NCI-H1105 (cell line): Measurements from ENCODE around the gene DCAF10.
"Not testable (repeated sequence)": the region's sequence is repeated elsewhere in the genome, so short reads cannot be mapped to it uniquely, and the experiment has no call there.

ENCODE experiments used
- DNase-seq: peaks from one replicate; lab custom pipeline; 2025; lab: John Stamatoyannopoulos, UW

Gene DCAF10, protein sequence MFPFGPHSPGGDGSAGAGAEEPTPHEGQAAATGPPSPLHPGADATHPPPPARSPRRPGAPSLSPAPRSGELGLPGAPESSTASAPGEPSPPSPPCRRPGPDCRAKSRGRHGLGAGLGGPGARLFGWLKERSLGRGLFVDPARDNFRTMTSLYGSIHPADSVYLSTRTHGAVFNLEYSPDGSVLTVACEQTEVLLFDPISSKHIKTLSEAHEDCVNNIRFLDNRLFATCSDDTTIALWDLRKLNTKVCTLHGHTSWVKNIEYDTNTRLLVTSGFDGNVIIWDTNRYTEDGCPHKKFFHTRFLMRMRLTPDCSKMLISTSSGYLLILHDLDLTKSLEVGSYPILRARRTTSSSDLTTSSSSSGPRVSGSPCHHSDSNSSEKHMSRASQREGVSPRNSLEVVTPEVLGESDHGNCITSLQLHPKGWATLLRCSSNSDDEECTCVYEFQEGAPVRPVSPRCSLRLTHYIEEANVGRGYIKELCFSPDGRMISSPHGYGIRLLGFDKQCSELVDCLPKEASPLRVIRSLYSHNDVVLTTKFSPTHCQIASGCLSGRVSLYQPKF

DNA sequence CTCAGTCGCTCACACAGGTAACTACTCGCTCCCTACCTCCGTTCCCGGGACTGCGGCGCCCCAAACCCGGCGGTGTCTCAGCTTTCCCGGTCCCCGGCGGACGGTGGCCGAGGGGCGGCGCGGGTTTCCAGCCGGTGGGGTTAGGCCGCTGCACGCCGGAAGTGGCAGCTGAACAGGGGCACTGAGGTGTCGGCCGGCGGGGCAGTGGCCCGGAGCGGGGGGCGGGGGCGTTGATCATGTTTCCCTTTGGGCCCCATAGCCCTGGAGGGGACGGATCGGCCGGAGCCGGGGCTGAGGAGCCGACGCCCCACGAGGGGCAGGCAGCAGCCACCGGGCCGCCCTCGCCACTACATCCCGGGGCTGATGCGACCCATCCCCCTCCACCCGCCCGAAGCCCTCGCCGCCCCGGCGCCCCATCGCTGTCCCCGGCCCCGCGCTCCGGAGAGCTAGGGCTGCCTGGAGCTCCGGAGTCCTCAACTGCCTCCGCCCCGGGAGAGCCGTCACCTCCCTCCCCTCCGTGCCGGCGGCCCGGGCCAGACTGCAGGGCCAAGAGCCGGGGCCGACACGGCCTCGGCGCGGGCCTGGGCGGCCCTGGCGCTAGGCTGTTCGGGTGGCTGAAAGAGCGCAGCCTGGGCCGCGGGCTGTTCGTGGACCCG lies at the start of gene DCAF10:
Gene DCAF10 (plus strand): TSS at position 167 of the 656 bp plus-strand sequence. CDS start 70 bp downstream, at position 237.
- DNase-seq = peak; percentile 65

DNA sequence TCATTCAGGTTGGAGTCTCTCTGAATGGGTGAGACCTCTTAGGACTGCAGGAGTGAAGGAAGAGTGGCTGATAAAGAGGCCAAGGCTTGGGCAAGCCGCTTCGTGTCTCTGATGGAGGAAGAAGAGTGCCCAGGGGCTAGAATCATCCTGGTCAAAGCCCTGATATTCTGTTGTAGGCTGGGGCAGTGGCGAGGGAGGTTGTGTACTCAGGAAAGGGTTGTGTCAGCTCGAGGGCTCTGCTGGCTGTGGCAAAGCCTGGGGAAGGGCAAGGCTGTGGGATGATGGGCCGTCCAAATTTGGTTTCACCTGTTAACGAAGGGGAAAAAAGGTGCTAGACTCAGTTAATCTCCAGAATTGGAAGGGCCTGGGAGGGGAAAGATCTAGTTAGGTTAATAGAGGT lies 49.4 kb upstream of the DCAF10 start:
- no peak for DNase-seq

DNA sequence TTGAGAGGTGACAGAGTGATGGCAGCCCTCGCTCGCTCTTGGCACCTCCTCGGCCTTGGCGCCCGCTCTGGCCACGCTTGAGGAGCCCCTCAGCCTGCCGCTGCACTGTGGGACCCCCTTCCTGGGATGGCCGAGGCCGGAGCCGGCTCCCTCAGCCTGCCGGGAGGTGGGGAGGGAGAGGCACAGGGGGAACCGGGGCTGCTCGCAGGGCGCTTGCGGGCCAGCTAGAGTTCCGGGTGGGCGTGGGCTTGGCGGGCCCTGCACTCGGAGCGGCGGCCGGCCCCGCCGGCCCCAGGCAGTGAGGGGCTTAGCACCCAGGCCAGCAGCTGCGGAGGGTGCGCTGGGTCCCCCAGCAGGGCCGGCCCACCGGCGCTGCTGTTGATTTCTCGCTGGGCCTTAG lies 48.9 kb upstream of the DCAF10 start:
- DNase-seq = not testable (repeated sequence)

DNA sequence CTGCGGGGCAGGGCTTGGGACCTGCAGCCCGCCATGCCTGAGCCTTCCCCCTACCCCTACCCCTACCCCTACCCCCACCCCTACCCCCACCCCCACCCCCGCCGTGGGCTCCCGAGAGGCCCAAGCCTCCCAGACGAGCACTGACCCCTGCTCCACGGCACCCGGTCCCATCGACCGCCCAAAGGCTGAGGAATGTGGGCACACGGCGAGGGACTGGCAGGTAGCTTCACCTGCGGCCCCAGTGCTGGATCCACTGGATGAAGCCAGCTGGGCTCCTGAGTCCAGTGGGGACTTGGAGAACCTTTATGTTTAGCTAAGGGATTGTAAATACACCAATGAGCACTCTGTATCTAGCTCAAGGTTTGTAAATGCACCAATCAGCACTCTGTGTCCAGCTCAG lies 48.5 kb upstream of the DCAF10 start:
- DNase-seq = not testable (repeated sequence)

DNA sequence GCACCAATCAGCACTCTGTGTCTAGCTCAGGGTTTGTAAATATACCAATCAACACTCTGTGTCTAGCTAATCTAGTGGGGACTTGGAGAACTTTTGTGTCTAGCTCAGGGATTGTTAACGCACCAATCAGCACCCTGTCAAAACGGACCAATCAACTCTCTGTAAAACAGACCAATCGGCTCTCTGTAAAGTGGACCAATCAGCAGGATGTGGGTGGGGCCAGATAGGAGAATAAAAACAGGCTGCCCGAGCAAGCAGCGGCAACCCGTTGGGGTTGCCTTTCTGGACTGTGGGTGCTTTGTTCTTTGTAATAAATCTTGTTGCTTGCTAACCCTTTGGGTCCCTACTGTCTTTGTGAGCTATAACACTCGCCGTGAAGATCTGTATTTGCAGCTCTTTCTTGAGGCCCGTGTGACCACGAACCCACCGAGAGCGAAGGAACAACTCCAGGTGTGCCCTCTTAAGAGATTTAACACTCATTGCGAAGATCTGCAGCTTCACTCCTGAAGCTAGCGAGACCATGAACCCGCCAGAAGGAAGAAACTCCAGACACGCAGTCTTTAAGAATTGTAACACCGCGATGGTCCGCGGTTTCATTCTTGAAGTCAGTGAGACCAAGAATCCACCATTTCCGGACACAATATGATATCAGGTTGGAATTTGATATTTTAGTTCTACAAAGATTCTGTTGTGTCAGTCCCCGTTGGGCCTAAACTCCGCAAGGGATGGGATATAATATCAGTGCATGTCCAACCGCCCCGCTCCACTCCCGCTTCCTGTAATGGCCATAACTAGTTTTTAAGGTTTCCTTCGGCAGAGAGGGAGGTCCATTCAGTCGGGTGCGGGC lies 47.7 kb upstream of the DCAF10 start:
- no peak for DNase-seq

DNA sequence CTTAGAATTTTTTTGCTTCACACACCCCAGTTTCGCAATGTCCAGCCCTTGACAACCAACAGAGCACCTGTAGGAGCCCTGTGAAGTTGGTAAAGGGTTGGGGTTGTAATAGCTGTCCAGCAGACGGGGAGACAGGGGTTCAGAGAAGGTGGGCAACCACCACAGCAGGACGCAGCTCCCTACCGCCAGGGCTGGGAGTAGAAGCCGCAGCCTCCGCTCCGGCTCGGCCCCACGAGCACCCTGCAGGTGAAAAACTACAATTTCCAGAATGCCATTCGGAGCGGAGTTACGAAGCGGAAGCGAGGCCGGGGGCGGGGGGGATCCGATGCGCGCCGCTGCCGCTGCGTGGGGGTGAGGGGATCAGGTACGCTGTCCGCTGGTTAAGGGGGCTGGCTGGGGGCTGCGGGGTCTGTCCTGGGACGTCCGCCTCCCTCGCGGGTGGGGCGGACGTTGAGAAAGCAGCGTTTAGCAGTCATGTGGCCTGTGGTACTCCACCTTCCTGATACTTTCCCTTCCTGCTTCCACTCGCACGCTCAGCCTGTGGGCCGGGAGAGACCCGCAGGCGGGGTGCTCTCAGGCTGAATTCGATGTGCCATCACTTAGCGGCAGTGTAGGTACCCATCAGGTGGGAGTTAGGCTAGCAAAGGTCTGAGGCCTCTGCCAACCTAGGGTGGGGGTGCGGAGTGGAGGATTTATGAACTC lies 47.0 kb upstream of the DCAF10 start, which contains the start of gene TRMT10B:
Gene TRMT10B (plus strand): TSS at position 317 of the 702 bp plus-strand sequence. CDS start 8,127 bp downstream, outside the sequence.
- peak; percentile 74 for DNase-seq

DNA sequence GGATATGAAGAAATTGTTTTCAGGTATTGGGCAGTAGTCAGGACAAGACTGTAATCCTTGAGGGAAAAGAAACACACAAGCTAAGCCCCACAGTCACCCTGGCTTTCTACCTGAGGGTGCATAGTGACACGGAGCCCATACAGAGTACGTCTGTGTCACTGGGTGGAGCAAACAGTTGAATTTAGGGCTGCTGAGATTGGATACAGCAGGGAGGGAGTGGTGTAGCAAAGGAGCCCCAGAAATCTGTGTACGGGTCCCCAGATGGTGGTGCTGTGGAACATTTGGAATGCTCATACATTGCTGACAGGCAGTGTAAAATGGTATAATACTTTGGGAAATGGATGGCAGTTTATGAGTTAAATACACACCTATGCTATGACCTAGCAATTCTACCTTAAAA lies 41.9 kb upstream of the DCAF10 start:
- DNase-seq = no peak

DNA sequence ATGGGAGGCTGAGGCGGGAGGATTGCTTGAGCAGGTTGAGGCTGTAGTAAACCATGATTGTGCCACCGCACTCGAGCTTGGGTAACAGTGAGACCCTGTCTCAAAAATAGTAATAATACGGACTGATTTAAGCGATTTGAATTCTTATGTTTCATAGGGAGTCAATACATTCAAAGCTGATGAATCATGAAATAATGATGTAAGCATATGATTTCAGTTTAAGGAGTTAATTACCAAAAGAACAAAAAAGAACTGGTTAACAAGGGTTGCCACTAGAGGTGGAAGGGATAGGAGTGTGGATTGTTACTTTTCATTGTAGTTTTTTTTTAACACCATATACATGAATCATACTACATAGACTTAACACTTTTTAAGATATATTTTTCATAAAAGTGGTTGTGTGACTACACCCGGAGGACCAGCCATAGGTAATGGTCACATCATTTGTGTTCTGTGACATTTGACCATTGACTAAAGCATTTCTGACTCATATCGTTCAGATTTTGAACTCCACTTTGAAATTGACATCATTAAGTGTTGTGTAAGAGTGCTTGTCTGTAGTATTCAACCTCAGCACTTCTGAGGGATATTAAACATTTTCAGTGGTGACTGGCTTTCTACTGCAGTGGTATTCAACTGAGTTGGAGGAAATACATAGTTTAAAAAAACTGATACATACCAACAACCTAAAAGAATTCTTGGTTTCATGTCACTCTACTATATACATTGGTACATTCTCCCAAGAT lies 40.0 kb upstream of the DCAF10 start:
- no peak for DNase-seq

DNA sequence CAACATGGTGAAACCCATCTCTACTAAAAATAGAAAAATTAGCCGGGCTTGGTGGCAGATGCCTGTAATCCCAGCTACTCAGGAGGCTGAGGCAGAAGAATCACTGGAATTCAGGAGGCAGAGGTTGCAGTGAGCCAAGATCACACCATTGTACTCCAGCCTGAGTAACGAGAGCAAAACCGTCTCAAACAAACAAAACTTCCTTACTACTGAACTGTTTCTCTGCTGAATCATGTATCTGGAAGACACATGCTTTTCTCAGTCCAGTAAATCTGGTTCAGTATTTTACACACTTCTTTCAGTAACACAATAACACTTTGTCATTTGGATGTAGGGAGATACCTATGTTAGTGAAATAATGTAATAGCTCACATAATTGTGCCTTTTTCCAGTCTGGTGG lies 39.1 kb upstream of the DCAF10 start:
- no peak for DNase-seq

DNA sequence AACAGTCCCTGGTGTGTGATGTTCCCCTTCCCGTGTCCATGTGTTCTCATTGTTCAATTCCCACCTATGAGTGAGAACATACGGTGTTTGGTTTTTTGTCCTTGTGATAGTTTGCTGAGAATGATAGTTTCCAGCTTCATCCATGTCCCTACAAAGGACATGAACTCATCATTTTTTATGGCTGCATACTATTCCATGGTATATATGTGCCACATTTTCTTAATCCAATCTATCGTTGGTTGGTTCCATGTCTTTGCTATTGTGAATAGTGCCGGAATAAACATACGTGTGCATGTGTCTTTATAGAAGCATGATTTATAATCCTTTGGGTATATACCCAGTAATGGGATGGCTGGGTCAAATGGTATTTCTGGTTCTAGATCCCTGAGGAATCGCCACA lies 35.3 kb upstream of the DCAF10 start:
- not testable (repeated sequence) for DNase-seq

DNA sequence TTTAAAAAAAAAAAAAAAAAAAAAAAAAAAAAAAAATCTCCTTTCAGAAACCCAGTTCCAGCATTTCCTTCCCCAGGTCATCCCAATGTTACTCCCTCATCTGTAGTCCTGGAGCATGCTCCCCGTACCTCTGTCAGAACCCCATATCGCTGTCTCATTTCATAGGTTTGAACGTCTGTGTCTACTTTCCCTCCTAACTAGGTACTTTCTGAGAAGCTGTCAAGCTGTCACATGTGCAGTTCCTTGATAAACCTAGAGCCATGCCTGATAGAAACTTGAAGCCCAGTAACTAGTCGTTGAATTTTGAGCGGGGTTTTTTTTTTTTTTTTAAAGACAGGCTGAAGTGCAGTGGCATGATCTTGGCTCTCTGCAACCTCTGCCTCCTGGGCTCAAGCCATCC lies 31.3 kb upstream of the DCAF10 start:
- no peak for DNase-seq

DNA sequence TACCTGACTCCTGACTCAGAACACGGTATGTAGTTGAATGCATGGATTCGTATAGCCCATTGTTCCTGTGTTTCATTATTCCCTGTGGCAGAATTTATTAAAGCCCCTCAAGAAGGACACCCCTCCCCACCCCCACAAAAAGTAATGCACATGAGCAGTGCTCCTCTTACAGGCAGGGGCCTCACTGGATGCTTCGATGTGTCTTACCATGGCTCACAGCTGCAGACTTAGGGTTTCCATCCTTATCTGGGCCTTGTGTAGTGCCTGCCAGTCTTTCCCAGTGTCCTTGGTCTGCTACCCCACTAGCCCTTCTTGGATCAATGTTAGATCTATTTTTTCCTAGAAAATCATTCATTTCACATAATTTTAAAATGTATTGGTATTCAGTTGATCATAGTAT lies 30.6 kb upstream of the DCAF10 start:
- no peak for DNase-seq

DNA sequence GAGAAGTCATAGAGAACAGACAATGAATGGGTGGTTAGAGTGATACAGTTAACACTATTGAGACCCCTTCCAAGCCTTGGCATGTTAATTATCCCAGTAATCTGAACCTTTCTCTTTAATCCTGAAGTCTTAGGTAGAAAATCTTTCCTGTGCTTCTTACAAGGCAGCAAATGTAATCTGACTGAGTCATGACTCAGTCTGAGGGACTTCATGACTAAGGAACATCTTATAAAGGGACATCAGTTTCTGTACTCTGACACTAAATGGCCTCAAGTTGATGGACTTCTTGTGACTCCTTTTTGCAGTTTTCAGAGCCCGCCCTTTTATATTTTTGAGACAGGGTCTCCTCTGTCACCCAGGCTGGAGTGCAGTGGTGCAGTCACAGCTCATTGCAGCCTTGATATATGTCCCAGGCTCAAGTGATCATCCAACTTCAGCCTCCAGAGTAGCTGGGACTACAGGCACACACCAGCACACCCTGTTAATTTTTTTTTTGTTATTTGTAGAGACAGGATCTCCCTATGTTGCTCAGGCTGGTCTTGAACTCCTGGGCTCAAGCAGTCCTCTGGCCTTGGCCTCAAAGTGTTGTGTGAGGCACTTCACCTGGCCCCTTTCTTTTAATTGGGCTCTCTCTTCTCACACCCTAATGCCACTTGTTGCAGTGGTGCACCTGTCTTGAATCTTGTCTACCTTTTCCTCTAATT lies 25.2 kb upstream of the DCAF10 start:
- no peak for DNase-seq

DNA sequence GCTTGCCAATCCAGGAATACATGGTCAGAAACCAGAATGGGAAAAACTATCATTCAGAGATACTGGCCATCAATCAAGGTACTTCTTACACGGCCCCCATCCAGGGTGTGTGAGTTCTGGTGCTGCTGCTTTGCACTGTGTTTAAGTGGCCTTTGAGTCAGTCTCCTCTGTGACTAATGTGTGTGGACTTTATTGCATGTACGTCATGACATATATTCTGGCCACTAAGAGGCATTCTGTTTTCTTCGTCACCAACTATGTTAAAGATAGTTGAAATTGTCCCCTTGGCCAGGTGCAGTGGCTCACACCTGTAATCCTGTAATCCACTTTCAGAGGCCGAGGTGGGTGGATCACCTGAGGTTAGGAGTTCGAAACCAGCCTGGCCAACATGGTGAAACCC lies 24.3 kb upstream of the DCAF10 start:
- no peak for DNase-seq

DNA sequence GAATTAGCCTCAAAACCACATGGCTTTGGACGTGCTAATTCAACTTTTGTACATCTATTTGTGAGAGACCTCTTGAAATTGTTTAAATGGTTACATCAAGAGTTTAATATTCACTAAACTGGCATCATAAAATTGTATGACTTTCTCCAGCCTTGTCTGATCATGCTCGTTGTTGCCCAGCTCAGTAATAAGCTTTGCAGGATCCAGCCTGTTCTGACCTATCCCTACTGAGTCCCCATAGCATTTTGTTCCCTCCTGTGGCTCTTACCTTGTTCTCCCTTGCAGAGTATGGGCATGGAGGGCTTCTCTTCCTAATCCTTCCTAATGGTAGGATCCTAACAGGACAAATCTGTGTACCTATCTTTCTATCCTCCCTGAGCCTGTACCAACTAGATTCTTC lies 22.1 kb upstream of the DCAF10 start:
- DNase-seq = no peak

DNA sequence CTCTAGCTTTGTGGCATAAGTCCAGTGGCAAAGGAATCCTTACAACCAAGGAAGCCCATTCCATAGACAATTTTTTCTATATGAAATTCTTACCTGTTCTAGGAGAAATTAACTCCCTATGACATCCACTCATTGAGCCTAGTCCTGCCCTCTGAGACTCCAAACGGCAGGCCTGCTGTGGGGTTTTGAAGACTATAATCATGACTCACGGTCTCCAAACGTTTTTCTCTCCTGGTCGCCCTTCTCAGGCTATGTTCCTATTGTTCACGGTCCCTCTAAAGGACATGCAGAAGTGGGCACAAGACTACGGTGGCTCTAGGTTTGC lies 16.3 kb upstream of the DCAF10 start:
- DNase-seq = no peak

DNA sequence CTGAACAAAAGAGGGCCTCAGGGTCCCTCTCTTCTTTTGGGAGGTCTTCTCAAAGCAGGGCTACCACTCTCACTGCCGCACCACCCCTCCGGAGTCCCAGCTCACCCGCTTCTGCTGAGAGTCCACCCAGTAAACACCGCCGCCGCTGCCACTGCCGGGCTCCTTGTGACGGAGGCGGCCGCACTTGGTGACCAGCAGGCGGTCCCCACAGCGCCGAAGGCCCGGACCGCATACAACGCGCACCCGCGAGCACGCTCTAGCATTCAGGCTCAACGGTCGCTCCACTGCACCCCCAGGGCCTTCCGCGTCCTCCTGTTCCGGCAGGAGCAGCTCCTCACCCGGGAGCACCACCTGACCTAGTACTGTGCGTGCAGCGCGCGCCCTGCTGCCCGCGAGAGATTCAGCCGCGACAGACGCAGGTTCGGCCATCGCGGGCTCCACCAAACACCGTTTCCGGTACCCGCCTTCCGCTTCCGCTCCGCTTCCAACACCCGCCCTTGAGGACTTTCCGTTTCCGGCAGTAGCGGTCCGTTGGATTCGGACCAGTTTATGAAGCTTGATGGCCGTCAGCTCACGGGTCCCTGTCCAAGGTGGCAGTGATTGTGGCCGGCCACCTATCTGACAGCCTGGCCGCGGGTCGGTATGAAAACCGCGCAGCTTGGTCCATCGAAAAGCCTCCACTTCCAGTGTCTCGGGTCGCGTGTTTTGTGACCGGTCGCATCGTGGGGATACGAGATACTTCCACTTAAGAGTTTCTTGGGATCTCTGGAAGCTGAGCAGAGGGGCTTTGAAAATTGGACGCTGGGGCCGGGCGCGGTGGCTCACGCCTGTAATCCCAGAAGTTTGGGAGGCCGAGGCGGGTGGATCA lies 15.7 kb upstream of the DCAF10 start, which contains the start of gene EXOSC3:
Gene EXOSC3 (minus strand): TSS at position 449 of the 868 bp plus-strand sequence. CDS start 20 bp downstream, at position 429.
- DNase-seq = peak; percentile 82

DNA sequence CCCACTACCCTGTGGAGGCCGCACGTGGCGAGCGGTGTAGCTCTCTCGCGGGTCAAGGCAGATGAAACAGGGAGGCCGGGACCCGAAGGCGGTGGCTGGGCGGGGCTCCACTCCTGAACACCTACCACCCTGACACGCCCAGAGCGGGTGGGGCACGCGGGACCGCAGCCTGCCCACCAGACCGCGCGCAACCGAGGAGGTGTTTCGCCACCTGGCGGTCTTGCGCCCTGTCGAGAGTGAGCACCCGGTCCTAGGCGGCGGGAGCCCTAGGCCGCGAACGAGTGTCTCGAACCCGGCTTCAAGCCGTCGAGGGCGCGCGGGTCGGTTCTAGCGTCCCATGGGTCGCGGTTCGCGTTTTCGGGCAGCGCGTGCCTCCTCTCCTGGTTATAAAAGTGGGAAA lies 13.5 kb upstream of the DCAF10 start:
- DNase-seq = no peak

DNA sequence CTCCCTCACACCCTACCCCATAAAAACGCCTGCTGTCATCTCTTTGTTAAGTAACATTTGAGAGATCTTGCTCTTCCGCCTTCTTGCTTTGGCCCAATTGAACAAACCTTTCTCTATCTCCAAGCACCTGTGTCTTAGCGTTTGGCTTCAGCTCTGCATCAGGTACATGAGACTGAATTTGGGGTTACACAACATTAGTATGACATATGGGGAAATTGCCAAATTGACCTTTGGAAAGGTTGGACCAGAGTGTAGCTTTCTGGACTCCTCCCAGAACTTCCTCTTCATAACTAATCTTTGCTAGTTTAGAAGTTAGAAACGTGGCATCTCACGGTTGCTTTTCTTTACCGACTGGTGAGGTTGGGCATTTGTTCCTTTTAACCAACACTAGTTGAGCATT lies 12.3 kb upstream of the DCAF10 start:
- DNase-seq = no peak
